GM10248 (cell line): Measurements from ENCODE around the gene TIMP2.

ENCODE experiments used
- CTCF ChIA-PET: fragments of 300-600 bp; sonication (Branson Sonifier 250); formaldehyde crosslinking; extraction: SDS; loops from one replicate; lab custom pipeline; 2021; ENCODE audit warnings: antibody characterized with exemption; lab: Yijun Ruan, JAX
- POLR2A ChIA-PET: fragments of 350-650 bp; sonication (Branson Sonifier 250); formaldehyde crosslinking; extraction: SDS; loops from one replicate; lab custom pipeline; 2020; ENCODE audit warnings: antibody characterized with exemption; lab: Yijun Ruan, JAX
- DNase-seq: peaks from one replicate; pipeline ENCODE4 v3.0.0; 2012; ENCODE audit errors: extremely low spot score
- CTCF ChIP-seq: IDR thresholded peaks from 2 replicates; pipeline ENCODE4 v1.5.1; 2012; ENCODE audit warnings: mild to moderate bottlenecking, low read depth; ENCODE audit errors: extremely low read depth, missing control alignments, control extremely low read depth

TIMP2 gene

GRCh38 chr17:78806451-78806850 lies 118.7 kb downstream of the TIMP2 start:
- CTCF ChIA-PET, result interaction anchor here (0.7 to 1.0 kb wide), 3 partner anchors 7 to 56 kb away, joined by 3 read pairs; no protein-coding TSS in a partner anchor
- TF ChIP-seq CTCF, result no peak
- no peak for DNase-seq

DNA sequence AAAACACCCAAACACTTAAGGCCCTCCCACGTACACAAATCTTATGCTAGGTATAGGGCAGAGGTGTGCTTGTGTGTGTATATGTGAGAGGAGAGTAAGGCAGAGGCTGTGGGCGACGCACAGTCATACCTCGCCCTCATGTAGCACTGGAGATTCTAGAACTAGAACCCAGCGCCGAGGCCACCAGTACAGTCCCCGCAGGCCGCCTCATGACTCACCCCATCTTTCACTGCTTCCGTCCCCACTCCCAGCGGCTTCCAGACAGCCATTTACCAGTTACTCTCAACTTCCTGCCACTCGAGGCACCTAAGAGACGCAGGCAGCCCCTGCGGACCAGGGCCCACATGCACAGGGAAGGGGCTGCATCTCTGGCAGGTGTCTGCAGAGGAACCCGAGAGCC lies 119.9 kb downstream of the TIMP2 start:
- ChIA-PET CTCF (interaction anchor here (1.1 kb wide), 1 partner anchor 25 kb away, joined by 3 read pairs; no protein-coding TSS in a partner anchor), POLR2A (no interaction called here)
- DNase-seq, result no peak
- TF ChIP-seq CTCF, result no peak

More at GRCh38 chr17:78806451-78806850, 118.7 kb downstream of the TIMP2 start:
- POLR2A ChIA-PET, result no interaction called here

GRCh38 chr17:78804777-78805176 lies 120.4 kb downstream of the TIMP2 start:
- CTCF ChIA-PET, result interaction anchor here (1.1 kb wide), 1 partner anchor 25 kb away, joined by 3 read pairs; no protein-coding TSS in a partner anchor
- POLR2A ChIA-PET, result no interaction called here
- no peak for TF ChIP-seq CTCF
- no peak for DNase-seq

DNA sequence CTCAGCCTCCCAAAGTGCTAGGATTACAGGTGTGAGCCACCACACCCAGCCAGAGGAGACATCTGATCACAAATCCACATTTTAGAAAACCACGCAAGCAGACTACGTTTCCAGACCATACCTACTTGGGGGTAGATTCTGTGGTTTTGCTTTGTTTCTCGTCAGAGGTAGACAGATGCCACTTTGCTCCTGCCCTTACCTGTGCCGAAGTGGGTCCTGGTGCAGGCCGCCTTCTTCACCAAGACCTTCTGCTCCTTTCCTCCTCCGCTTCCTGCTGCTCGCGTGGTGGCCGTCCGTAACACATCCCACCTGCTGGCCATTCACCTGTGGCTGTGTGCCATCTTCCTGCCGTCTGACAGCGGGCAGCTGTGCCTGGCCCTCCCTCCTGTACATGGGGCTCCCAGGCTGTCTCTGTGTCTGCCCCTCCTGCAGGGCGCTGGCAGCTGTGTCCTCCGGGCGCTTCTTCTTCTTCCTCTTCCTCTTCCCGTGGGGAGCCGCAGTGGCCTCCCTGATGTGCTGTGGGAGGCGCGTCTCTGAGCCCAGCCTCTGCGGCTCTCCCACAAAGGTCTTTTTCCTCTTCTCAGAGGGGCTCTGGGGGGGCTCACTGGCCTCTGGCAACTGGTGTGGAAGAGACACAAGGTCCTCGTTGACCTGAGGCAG lies 121.9 kb downstream of the TIMP2 start:
- POLR2A ChIA-PET, result no interaction called here
- DNase-seq, result no peak
- TF ChIP-seq CTCF, result no peak
- CTCF ChIA-PET, result interaction anchor here (0.9 kb wide), 1 partner anchor 20 kb away, joined by 3 read pairs; no protein-coding TSS in a partner anchor
